C1 segment of cervical spinal cord (tissue), 14 donors: ENCODE data around the gene HSPG2.
"Not testable (repeated sequence)": the region's sequence is repeated elsewhere in the genome, so short reads cannot be mapped to it uniquely, and the experiment has no call there.

Experiments used
- DNase-seq, 14 donors: peaks; one replicate each; lab custom pipeline; 2025; lab: John Stamatoyannopoulos, UW

The HSPG2 gene

GRCh38 chr1:21955501-21956281 lies 18.6 kb upstream of the HSPG2 start:
- DNase-seq, result no peak

DNA sequence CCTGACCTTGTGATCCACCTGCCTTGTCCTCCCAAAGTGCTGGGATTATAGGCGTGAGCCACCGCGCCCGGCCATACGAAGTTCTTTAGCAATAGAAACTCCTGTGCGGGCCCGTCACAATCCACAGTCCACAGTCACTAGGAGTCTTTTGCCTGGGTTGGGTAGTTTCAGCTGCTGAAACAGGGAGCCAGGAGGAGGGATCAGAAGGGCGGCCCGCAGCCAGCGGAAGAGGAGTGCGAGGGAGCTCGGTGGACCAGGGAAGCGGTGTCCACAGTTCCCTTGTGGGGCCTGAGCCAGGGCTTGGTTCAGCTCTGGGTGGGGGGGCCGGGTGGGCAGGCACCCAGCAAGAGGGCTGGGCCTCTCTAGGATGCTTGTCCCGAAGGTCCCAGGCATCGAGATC lies 17.9 kb upstream of the HSPG2 start:
- no peak for DNase-seq

DNA sequence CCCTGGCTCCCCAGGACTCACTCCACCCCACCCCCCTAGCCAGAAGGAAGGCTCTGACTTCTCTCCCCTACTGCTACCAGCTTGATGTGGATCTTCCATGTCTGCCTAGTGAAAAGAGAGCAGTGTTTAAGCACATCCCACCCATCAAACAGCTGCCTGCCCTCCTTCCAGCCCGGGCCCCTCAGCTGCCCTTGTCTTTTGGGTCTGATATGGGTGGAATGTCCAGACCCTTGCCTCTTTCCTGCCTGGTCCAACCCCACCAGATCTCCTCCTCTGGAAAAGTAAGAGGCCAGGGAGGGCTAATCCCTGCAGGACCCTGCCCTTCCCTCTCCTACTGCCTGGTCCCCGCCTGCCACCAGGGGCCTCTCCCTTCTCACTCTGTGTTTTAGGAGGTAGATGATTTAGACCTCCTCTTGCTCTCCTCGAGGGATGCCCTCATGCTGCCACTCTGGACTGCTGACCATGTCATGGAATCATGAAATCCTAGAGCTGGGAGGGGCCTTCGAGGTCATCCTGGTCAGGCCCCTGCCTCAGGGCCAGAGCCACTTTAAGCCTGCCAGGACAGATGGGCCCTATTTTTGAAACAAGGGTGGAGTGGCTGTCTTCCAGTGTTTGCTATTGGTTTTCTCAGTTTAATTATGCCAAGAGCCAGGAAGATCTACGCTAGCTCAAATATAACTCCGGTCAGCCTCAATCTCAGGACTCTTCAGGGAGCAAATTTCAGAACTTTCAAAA lies 15.8 kb upstream of the HSPG2 start:
- DNase-seq, result no peak

DNA sequence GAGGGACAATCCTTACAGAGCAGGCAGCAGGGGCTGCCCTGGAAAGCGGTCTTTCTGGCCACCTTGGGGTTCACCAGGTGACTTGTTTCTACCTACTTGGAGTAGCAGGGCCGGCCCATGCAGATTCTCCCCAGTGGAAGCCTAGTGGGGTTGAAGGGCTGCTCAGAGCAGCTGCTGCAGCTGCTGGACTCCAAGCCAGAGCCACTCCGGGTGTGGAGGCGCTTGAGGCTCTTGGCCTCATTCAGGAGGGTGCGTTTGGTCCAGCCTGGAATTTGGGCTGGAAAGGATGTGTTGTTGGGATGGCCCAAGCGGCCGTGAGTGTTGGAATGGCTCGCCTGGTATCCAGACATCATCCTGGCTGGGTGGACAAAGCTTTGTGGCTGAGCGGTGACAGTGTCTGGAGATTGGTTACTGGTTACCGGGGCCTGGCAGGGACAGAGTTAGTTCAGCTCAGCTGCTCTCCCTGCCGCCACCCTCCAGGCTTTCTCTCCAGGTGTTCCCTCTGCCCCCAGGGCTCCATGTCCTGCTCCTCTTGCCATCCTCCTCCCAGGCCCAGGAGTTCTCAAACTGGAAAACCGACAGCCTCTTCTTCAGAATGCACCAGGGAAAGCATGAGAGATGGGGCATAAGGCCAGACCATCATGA lies 14.2 kb upstream of the HSPG2 start:
- DNase-seq, result no peak

DNA sequence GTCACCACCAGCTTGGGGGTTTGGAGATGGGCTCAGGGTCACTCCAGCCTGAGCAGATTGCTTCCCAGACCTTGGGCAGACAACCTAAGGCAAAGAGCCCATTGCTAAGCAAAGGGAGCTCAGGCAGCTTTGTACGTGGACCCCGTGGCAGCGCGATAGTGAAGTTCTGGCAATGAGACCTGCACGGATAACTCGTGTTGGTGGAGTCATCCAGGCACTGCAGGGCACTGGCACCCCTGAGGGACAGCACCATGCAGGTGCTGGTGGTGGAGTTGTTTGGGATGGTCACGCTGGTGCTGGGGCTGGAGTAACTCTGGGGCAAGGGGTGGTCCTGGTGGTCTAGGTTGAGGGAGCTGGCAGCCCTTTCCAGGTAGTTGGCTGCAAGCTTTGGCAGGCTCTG lies 13.6 kb upstream of the HSPG2 start:
- no peak for DNase-seq

- DNase-seq, result no peak
These were observed 9.9 kb upstream of the HSPG2 start for GRCh38 chr1:21946836-21947587.

DNA sequence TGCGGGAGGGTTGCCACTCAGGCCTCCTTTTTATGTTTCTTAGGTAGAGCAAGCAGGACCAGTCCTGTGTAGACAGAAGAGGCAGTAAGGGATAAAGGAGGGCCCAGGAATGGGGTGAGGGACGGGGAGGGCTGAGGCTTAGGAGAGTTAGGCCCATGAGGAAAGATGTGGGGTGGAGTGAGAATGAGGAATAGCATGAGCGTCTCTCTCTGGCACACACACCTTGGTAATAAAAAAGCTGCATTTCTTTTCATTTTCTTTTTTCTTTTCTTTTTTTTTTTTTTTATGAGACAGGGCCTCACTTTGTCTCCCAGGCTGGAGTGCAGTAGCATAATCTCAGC lies 7.6 kb upstream of the HSPG2 start:
- no peak for DNase-seq

DNA sequence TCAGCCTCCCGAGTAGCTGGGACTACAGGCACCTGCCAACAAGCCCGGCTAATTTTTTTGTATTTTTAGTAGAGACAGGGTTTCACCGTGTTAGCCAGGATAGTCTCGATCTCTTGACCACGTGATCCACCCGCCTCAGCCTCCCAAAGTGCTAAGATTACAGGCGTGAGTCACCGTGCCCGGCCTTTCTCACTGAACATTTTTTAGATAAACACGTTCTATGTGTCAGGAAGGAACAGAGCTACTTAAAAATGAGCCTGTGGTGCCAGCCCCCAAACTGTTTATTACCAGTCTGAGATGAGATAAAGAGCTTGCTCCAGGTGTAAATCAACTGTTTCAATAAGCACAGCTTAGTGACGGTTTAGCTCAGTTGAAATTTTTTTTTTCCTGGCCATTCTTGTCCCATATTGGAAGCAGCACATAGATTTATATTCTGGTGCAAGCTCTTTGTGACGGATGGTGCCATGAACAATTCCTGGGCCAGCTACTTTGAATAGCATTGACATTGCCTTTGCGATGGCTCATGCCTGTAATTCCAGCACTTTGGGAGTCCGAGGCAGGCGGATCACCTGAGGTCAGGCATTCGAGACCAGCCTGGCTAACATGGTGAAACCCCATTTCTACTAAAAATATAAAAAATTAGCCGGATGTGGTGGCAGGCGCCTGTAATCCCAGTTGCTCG lies 6.0 kb upstream of the HSPG2 start:
- not testable (repeated sequence) for DNase-seq

- DNase-seq, result no peak
These were observed 5.4 kb upstream of the HSPG2 start for GRCh38 chr1:21942464-21942863.

DNA sequence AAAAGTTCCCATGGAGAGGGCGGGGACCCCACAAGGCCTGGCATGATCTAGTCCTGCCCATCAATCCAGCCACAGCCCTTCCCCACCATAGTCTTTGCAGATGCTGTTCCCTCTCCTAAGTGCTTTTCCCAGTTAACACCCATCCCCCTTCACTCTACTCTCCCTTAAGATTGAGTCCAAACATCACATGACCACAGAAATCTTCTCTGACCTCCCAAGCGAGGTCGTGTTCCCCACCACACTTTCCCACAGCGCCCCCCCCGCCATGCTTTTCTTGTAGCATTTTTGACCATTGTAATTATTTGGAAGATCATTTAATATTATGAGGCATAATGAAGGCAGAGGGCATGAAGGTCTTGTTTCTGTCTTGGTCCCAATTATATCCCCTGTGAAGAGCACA lies 4.3 kb upstream of the HSPG2 start:
- no peak for DNase-seq

DNA sequence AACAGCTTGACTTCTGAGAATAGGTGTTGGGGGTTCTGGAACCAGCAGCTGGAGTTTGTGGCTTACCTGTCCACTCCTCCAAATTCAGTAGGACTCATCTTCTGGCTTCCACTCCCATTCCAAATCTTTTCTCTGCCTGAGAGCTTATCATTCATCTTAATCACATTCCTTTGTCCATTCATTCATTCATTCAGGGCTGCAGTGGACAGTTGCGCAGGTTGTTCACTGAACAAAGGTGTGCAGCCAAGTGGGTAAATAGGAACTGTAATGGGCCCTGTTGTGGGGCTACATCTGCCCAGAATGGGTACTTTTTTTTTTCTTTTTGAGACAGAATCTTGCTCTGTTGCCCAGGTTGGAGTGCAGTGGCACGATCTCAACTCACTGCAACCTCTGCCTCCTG lies 3.4 kb upstream of the HSPG2 start:
- DNase-seq, result no peak

DNA sequence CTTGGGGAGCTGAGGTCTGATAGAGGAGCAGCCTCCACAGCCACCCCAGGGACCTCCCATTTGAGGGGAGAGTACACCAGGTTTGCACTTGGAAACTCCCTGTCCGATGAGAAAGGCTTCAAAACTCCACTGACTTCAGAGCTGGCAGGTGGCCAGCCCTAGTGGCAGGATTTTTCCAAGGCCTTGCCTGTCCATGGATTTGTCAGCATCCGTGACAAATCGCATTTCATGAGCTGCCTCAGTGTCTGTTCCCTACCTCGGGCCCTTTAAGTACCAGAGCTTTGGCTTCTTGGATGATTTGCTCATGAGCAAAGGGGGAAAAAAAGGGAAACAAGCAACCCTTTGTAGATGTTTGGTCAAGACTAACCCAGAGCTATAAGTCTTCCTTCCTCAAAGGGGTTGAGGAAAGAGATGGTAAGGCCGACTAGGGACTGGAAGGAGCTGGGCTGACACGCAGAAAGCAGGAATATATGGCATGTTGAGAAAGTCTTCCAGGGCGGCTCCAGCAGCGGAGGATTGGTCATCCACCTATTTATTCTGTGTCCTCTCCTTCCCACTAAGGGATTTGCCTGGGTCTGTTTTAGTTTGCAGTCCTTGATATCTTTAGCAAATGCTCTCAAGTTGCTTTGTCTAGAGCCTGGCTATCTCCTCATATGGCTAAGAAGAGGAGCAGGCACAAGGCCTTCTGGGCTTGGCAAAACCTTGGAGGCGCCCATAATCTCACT lies 2.7 kb upstream of the HSPG2 start:
- peak in 10 of 14 donors; percentile 21 to 71 (median 52) for DNase-seq

DNA sequence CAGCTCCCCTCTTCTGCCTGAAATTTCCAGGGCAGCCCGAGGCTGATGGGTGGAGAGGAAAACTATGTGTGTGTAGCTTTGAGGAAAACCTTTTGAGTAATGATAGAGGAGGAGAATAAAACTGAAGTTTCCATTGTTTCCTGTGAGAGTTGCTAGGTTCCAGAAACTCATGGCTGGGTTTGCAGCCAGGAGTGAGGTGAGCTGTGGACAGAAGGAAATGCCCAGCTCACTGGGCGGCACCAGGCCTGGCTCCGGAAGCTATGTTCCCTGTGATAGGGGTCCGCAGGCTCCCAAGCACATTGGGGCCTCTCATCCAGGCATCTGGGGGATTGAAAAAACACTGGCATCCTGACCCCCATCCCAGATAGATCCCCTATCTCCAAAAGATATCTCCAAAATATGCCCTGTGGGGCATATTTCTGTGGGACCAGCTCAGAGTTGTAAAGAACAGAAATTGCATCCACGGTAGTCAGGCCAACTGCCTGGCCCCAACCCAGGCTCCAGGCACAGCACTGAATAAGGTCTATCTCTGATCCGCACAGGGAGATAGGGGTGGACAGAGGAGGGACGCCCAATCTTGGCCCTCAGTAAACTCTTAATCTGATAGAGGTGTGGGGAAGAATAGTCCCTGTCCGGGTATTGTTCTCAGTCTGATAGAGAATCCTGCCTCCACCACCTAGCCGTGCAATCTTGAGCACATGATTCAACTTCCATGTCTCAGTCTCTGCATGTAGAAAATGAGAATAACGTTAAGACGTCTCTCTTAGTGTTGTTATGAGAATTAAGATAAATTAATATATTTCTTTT lies 1.8 kb upstream of the HSPG2 start:
- DNase-seq, result peak in 1 of 14 donors; percentile 21

DNA sequence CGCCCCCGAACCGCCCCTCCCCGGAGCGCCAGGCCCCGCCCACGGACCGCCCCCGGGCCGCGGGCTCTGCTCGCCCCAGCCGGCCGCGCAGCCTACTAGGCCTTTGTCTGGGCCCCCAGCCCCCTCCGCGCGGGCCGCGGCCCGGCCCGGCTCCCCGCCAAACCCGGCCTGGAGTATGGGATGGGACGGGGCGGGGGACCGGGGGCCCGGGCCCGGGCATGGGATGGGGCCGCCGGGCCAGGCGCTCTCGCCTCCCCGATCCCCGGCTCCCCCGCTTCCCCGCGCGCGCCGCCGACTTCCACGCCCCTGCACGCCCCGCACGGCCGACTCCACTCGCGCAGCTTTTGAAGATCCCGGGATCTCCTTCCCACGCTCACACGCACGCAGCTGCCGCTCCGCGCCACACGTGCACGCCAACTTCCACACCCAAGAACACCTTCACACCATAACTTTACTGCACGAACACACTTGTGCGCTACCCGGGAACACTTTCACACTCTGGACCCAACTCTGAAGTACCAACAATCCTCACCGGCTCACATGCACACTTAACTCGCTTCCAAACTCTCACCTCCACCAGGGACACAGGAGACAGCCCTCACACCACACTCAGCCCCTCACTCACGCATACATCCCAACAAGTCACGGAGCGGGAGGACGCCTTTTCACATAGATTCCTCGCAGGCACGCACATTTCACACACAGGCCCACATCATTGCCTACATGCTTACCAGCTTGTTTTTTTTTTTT lies 437 bp upstream of the HSPG2 start:
- DNase-seq, result peak in 13 of 14 donors; percentile 8 to 92 (median 73)

GRCh38 chr1:21936366-21937031 lies 611 bp downstream of the HSPG2 start:
- peak in 1 of 14 donors; percentile 3 for DNase-seq

- no peak for DNase-seq
These were observed 1.2 kb downstream of the HSPG2 start for GRCh38 chr1:21935891-21936365.

DNA sequence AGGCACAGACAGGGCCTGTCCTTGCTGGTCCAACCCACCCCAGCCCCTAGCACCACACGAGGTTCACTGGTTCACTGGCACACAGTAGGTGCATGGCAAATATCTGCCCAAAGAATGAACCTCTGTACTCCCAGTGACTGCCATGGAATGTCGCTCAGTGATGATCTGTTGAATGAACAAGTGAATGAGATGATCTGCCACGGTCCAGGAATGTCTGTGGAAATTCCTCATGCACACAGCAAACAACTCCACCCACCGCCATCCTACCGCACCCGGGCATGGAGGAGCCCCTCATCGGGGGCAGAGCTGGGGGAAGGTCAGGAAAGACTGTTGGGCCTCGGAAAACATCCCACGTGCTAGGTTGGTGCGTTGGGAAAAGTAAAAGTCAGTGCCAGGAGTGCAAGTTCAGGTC lies 1.7 kb downstream of the HSPG2 start:
- DNase-seq, result no peak
